DND-41 (cell line): ENCODE results near the gene UNC45A.

Experiments
- ATAC-seq: fragments of 200-7000 bp; cut with Tn5 transposase; 3 replicates; pipeline ENCODE4 v1.9.1; 2021; ENCODE audit warnings: low read depth; ENCODE audit not compliant: insufficient read depth
- DNase-seq: peaks from one replicate; pipeline ENCODE4 v3.0.0-alpha.2; 2020
- H2AFZ ChIP-seq: 2 replicates; pipeline ENCODE4 v1.6.0; 2012; ENCODE audit warnings: low read depth, low read length
- H3K27ac ChIP-seq: 2 replicates; pipeline ENCODE4 v1.5.1; 2012; ENCODE audit warnings: low read length, inconsistent platforms
- H3K27me3 ChIP-seq: fragments of 200-600 bp; sonication (generic); 2 replicates; pipeline ENCODE4 v1.6.0; 2012; ENCODE audit warnings: low read length, mild to moderate bottlenecking, inconsistent platforms; ENCODE audit not compliant: insufficient read depth, poor library complexity
- H3K36me3 ChIP-seq: 2 replicates; pipeline ENCODE4 v1.5.1; 2012; ENCODE audit warnings: low read length, inconsistent platforms; ENCODE audit not compliant: insufficient read depth
- H3K4me1 ChIP-seq: 2 replicates; pipeline ENCODE4 v1.5.1; 2012; ENCODE audit warnings: mild to moderate bottlenecking, low read length; ENCODE audit not compliant: insufficient read depth
- H3K4me2 ChIP-seq: 2 replicates; pipeline ENCODE4 v1.6.0; 2012; ENCODE audit warnings: mild to moderate bottlenecking, moderate library complexity, low read length, inconsistent platforms; ENCODE audit not compliant: insufficient read depth
- H3K4me3 ChIP-seq, 2 experiments: fragments of 200-600 bp in 1 of 2; shearing (Covaris generic) in 1 of 2; 2 replicates each; pipeline ENCODE4 v1.5.1; 2012 to 2016; ENCODE audit warnings: inconsistent platforms in 2 of 2, low read length in 2 of 2, mild to moderate bottlenecking in 2 of 2, low read depth in 1 of 2, moderate library complexity in 1 of 2
- H3K79me2 ChIP-seq: 2 replicates; pipeline ENCODE4 v1.6.0; 2012; ENCODE audit warnings: low read length, inconsistent platforms; ENCODE audit not compliant: insufficient read depth
- H3K9ac ChIP-seq: 2 replicates; pipeline ENCODE4 v1.6.0; 2012; ENCODE audit warnings: low read depth, mild to moderate bottlenecking, inconsistent platforms, low read length, moderate library complexity
- H3K9me3 ChIP-seq: 2 replicates; pipeline ENCODE4 v1.5.1; 2012; ENCODE audit warnings: low read length, moderate library complexity, mild to moderate bottlenecking, inconsistent platforms; ENCODE audit not compliant: insufficient read depth, severe bottlenecking
- H4K20me1 ChIP-seq: 2 replicates; pipeline ENCODE4 v1.6.0; 2012; ENCODE audit warnings: low read length; ENCODE audit not compliant: insufficient read depth
- EZH2 ChIP-seq: IDR thresholded peaks from 3 replicates; pipeline ENCODE4 v1.6.1; 2012; ENCODE audit warnings: borderline replicate concordance, low read depth, mild to moderate bottlenecking, moderate library complexity, low read length, inconsistent platforms; ENCODE audit not compliant: severe bottlenecking
- TF ChIP-seq, protein P1 (sequence below): IDR thresholded peaks from 2 replicates; pipeline ENCODE4 v1.5.1; 2012; ENCODE audit warnings: borderline replicate concordance, low read length, moderate library complexity, mild to moderate bottlenecking; ENCODE audit not compliant: poor library complexity, severe bottlenecking; ENCODE audit errors: extremely low read depth

UNC45A gene

DNA sequence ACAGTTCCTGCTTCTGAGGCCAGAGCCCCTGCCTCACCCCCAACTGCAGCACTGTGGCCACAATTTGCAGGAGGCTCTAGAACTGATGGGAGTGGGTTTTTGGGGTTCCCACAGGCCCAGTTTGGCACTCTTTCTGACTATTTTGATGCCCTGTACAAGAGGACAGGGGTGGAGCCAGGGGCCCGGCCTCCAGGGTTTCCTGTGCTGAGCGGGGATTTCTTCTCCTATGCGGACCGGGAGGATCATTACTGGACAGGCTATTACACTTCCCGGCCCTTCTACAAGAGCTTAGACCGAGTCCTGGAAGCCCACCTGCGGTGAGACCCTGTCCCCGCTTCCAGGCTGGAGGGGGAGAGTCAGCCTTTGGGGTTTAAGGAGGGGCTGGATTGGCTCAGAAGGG is 25.1 kb upstream of the UNC45A start:
- no peaks in the 10 kb centered on the region for H3K9me3 ChIP-seq
- H3K4me3 ChIP-seq, result no peak overlapping the region
- no peaks in the 10 kb centered on the region for H3K79me2 ChIP-seq
- H3K27ac ChIP-seq, result no peak overlapping the region
- TF ChIP-seq, protein P1, sequence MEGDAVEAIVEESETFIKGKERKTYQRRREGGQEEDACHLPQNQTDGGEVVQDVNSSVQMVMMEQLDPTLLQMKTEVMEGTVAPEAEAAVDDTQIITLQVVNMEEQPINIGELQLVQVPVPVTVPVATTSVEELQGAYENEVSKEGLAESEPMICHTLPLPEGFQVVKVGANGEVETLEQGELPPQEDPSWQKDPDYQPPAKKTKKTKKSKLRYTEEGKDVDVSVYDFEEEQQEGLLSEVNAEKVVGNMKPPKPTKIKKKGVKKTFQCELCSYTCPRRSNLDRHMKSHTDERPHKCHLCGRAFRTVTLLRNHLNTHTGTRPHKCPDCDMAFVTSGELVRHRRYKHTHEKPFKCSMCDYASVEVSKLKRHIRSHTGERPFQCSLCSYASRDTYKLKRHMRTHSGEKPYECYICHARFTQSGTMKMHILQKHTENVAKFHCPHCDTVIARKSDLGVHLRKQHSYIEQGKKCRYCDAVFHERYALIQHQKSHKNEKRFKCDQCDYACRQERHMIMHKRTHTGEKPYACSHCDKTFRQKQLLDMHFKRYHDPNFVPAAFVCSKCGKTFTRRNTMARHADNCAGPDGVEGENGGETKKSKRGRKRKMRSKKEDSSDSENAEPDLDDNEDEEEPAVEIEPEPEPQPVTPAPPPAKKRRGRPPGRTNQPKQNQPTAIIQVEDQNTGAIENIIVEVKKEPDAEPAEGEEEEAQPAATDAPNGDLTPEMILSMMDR, result no peak
- TF ChIP-seq EZH2, result no peak
- peaks cover 85% of the 10 kb centered on the region for H3K36me3 ChIP-seq
- DNase-seq (no peak), ATAC-seq (no peak)
- no peak overlapping the region for H3K9ac ChIP-seq
- no peak overlapping the region for H2AFZ ChIP-seq
- H3K4me1 ChIP-seq, result no peaks in the 10 kb centered on the region
- H3K4me2 ChIP-seq, result no peak overlapping the region
- H3K27me3 ChIP-seq, result no peaks in the 10 kb centered on the region
- 0 out of 2 replicates have a peak, but pooled peaks cover 7% of the 10 kb centered on the region for H4K20me1 ChIP-seq

DNA sequence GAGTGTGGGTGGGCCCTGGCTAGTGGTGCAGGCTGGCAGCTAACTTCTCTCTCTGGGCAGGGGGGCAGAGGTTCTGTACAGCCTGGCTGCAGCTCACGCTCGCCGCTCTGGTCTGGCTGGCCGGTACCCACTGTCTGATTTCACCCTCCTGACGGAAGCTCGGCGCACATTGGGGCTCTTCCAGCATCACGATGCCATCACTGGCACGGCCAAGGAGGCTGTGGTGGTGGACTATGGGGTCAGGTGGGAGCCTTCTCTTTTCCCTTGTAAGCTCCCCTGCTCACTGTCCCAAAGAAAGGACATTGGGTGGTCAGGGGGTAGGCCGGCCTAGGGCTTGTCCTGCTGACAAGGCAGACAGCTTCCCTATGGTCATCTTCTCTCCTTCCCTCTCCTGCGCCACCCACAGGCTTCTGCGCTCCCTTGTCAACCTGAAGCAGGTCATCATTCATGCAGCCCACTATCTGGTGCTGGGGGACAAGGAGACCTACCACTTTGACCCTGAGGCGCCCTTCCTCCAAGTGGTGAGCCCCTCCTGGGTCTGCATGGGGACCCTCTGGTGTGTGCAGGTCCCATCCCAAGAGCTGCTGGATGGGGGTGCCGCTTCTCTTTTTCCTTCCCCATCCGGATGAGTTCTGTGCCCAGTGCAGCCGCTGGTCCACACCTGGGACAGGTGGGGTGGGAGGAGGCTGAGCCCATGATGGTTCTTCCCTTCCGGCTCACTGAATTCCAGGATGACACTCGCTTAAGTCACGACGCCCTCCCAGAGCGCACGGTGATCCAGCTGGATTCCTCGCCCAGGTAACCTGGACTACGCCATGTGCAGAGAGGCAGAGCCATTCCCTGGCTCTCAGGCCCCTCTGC is 24.4 kb upstream of the UNC45A start:
- no peak overlapping the region for H3K9ac ChIP-seq
- H3K27ac ChIP-seq, result no peak overlapping the region
- no peaks in the 10 kb centered on the region for H3K4me1 ChIP-seq
- DNase-seq (no peak), ATAC-seq (no peak)
- no peak overlapping the region for H3K4me2 ChIP-seq
- no peaks in the 10 kb centered on the region for H3K27me3 ChIP-seq
- peaks cover 85% of the 10 kb centered on the region for H3K36me3 ChIP-seq
- H3K4me3 ChIP-seq, result no peak overlapping the region
- H2AFZ ChIP-seq, result no peak overlapping the region
- 0 out of 2 replicates have a peak, but pooled peaks cover 7% of the 10 kb centered on the region for H4K20me1 ChIP-seq
- TF ChIP-seq EZH2, result no peak
- TF ChIP-seq, protein P1, result no peak
- no peaks in the 10 kb centered on the region for H3K9me3 ChIP-seq
- H3K79me2 ChIP-seq, result no peaks in the 10 kb centered on the region

DNA sequence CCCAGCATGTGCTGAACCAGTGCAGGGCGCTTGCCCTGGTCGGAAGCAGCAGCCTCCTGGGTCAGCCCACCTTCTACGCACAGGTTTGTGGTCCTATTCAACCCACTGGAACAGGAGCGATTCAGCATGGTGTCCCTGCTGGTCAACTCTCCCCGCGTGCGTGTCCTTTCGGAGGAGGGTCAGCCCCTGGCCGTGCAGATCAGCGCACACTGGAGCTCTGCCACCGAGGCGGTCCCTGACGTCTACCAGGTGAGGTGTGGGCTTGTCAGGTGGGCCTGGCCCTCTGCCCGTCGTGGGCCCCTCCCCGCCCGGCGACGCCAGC is 23.8 kb upstream of the UNC45A start:
- no peaks in the 10 kb centered on the region for H3K27me3 ChIP-seq
- H3K36me3 ChIP-seq, result peaks cover 85% of the 10 kb centered on the region
- H3K4me2 ChIP-seq, result no peak overlapping the region
- no peak overlapping the region for H2AFZ ChIP-seq
- DNase-seq, result no peak
- no peak overlapping the region for H3K9ac ChIP-seq
- no peak overlapping the region for H3K4me3 ChIP-seq
- no peaks in the 10 kb centered on the region for H3K79me2 ChIP-seq
- no peak overlapping the region for H3K27ac ChIP-seq
- H4K20me1 ChIP-seq, result 0 out of 2 replicates have a peak, but pooled peaks cover 7% of the 10 kb centered on the region
- TF ChIP-seq EZH2, result no peak
- TF ChIP-seq, protein P1, result no peak
- ATAC-seq, result no peak
- no peaks in the 10 kb centered on the region for H3K9me3 ChIP-seq
- no peaks in the 10 kb centered on the region for H3K4me1 ChIP-seq
